SK-N-SH treated with all-trans-retinoic acid at 6 μM for 48 hours (cell line): ENCODE results near the gene CHSY1.

Experiments
- ATAC-seq: fragments of 200-7000 bp; cut with Tn5 transposase; 3 replicates; pipeline ENCODE4 v1.9.1; 2020; ENCODE audit warnings: mild to moderate bottlenecking, moderate library complexity
- ARNTL ChIP-seq: fragments of 450-650 bp; formaldehyde crosslinking; IDR thresholded peaks from 2 replicates; pipeline ENCODE4 v1.5.0; 2020; ENCODE audit warnings: low read depth, mild to moderate bottlenecking, moderate library complexity, borderline replicate concordance
- BACH2 ChIP-seq: fragments of 250-450 bp; sonication (Bioruptor Pico); IDR thresholded peaks from 2 replicates; pipeline ENCODE4 v1.9.0; 2021; ENCODE audit warnings: mild to moderate bottlenecking, borderline replicate concordance
- CREB5 ChIP-seq: fragments of 250-450 bp; sonication (Bioruptor Pico); IDR thresholded peaks from 2 replicates; pipeline ENCODE4 v1.5.1; 2020; ENCODE audit warnings: low read depth, mild to moderate bottlenecking, moderate library complexity
- CSDC2 ChIP-seq: fragments of 250-450 bp; sonication (Bioruptor Pico); IDR thresholded peaks from 2 replicates; pipeline ENCODE4 v1.5.0; 2020; ENCODE audit warnings: mild to moderate bottlenecking, moderate library complexity
- CSRNP3 ChIP-seq: fragments of 250-450 bp; sonication (Bioruptor Pico); IDR thresholded peaks from 2 replicates; pipeline ENCODE4 v1.5.1; 2021; ENCODE audit warnings: mild to moderate bottlenecking, moderate library complexity
- ESRRG ChIP-seq: fragments of 250-450 bp; sonication (Bioruptor Pico); IDR thresholded peaks from 2 replicates; pipeline ENCODE4 v1.6.1; 2021; ENCODE audit warnings: mild to moderate bottlenecking
- GLIS3 ChIP-seq: fragments of 250-450 bp; sonication (Bioruptor Pico); IDR thresholded peaks from 2 replicates; pipeline ENCODE4 v1.5.0; 2020; ENCODE audit warnings: mild to moderate bottlenecking, moderate library complexity
- ISL1 ChIP-seq: fragments of 250-450 bp; sonication (Bioruptor Pico); IDR thresholded peaks from 2 replicates; pipeline ENCODE4 v2.1.2; 2022; ENCODE audit warnings: mild to moderate bottlenecking, moderate library complexity
- OSR1 ChIP-seq: fragments of 250-450 bp; sonication (Bioruptor Pico); IDR thresholded peaks from 2 replicates; pipeline ENCODE4 v1.8.0; 2022; ENCODE audit warnings: moderate library complexity, mild to moderate bottlenecking, inconsistent platforms
- PATZ1 ChIP-seq: fragments of 250-450 bp; sonication (Bioruptor Pico); IDR thresholded peaks from 2 replicates; pipeline ENCODE4 v1.8.0; 2020; ENCODE audit warnings: mild to moderate bottlenecking, moderate library complexity, borderline replicate concordance
- POU6F1 ChIP-seq: fragments of 250-450 bp; sonication (Bioruptor Pico); IDR thresholded peaks from 2 replicates; pipeline ENCODE4 v1.8.0; 2021; ENCODE audit warnings: low read depth, mild to moderate bottlenecking, moderate library complexity, borderline replicate concordance
- PPARA ChIP-seq: fragments of 250-450 bp; sonication (Bioruptor Pico); IDR thresholded peaks from 2 replicates; pipeline ENCODE4 v1.5.0; 2020; ENCODE audit warnings: mild to moderate bottlenecking, borderline replicate concordance
- RARB ChIP-seq: fragments of 250-450 bp; sonication (Bioruptor Pico); IDR thresholded peaks from 2 replicates; pipeline ENCODE4 v1.8.0; 2021; ENCODE audit warnings: mild to moderate bottlenecking, moderate library complexity
- SNAI2 ChIP-seq: fragments of 250-450 bp; sonication (Bioruptor Pico); IDR thresholded peaks from 2 replicates; pipeline ENCODE4 v1.5.0; 2020; ENCODE audit warnings: mild to moderate bottlenecking, moderate library complexity
- TCF4 ChIP-seq: fragments of 250-450 bp; sonication (Bioruptor Pico); IDR thresholded peaks from 2 replicates; pipeline ENCODE4 v1.8.0; 2021; ENCODE audit warnings: mild to moderate bottlenecking, moderate library complexity, borderline replicate concordance
- TOX ChIP-seq: fragments of 250-450 bp; sonication (Bioruptor Pico); IDR thresholded peaks from 2 replicates; pipeline ENCODE4 v1.8.0; 2021; ENCODE audit warnings: mild to moderate bottlenecking, moderate library complexity, borderline replicate concordance
- TSHZ2 ChIP-seq: fragments of 250-450 bp; sonication (Bioruptor Pico); IDR thresholded peaks from 2 replicates; pipeline ENCODE4 v1.5.0; 2020; ENCODE audit warnings: mild to moderate bottlenecking, moderate library complexity
- ZC3H10 ChIP-seq: fragments of 250-450 bp; sonication (Bioruptor Pico); IDR thresholded peaks from 2 replicates; pipeline ENCODE4 v1.5.1; 2021; ENCODE audit warnings: mild to moderate bottlenecking, moderate library complexity
- ZFP3 ChIP-seq: fragments of 250-450 bp; sonication (Bioruptor Pico); IDR thresholded peaks from 2 replicates; pipeline ENCODE4 v1.5.0; 2020; ENCODE audit warnings: mild to moderate bottlenecking, moderate library complexity
- ZNF565 ChIP-seq: fragments of 450-650 bp; formaldehyde crosslinking; conservative IDR thresholded peaks from 2 replicates; pipeline ENCODE4 v1.5.0; 2020; ENCODE audit warnings: low read depth, mild to moderate bottlenecking, moderate library complexity
- ZNF70 ChIP-seq: fragments of 450-650 bp; formaldehyde crosslinking; IDR thresholded peaks from 2 replicates; pipeline ENCODE4 v1.5.0; 2020; ENCODE audit warnings: mild to moderate bottlenecking, moderate library complexity
- ZNF8 ChIP-seq: fragments of 450-650 bp; formaldehyde crosslinking; IDR thresholded peaks from 2 replicates; pipeline ENCODE4 v1.5.0; 2020; ENCODE audit warnings: mild to moderate bottlenecking, moderate library complexity

Gene CHSY1

GRCh38 chr15:101135532-101136166 is 116.2 kb downstream of the CHSY1 start:
- ATAC-seq, result no peak
- TF ChIP-seq CSDC2 (no peak), PATZ1 (no peak), ZNF70 (CRISPR knock-in tag) (no peak), ISL1 (no peak), CREB5 (no peak), PPARA (no peak), TOX (CRISPR knock-in tag) (no peak), TSHZ2 (CRISPR knock-in tag) (no peak), ZC3H10 (CRISPR knock-in tag) (no peak), ZFP3 (CRISPR knock-in tag) (no peak), RARB (CRISPR knock-in tag) (no peak), SNAI2 (no peak), ESRRG (CRISPR knock-in tag) (no peak), CSRNP3 (CRISPR knock-in tag) (no peak), ARNTL (CRISPR knock-in tag) (no peak)

- TF ChIP-seq POU6F1 (CRISPR knock-in tag) (no peak), SNAI2 (no peak), PPARA (no peak), ZFP3 (CRISPR knock-in tag) (no peak), PATZ1 (no peak), BACH2 (no peak), TSHZ2 (CRISPR knock-in tag) (no peak), CSRNP3 (CRISPR knock-in tag) (no peak), ZNF565 (CRISPR knock-in tag) (no peak), RARB (CRISPR knock-in tag) (no peak), ZNF70 (CRISPR knock-in tag) (no peak), ESRRG (CRISPR knock-in tag) (no peak), GLIS3 (CRISPR knock-in tag) (no peak), TCF4 (no peak), CREB5 (no peak), CSDC2 (no peak), ZNF8 (CRISPR knock-in tag) (no peak), ISL1 (no peak), OSR1 (no peak)
- ATAC-seq, result no peak
Measured at GRCh38 chr15:101134780-101135179, 117.1 kb downstream of the CHSY1 start.
